ENCODE results near the gene CXADR. TPM values are rescaled to one million over a fixed set of nuclear protein-coding genes. Genes with fewer than 3 reads are reported as not detected.

Gene CXADR
- total and polyA plus RNA-seq, 9 of the 15 experiments (the other 6 are each of a cell fraction or from before 2014, with no cell fraction given), result 0.01 to 0.41 (median 0.14) TPM

DNA sequence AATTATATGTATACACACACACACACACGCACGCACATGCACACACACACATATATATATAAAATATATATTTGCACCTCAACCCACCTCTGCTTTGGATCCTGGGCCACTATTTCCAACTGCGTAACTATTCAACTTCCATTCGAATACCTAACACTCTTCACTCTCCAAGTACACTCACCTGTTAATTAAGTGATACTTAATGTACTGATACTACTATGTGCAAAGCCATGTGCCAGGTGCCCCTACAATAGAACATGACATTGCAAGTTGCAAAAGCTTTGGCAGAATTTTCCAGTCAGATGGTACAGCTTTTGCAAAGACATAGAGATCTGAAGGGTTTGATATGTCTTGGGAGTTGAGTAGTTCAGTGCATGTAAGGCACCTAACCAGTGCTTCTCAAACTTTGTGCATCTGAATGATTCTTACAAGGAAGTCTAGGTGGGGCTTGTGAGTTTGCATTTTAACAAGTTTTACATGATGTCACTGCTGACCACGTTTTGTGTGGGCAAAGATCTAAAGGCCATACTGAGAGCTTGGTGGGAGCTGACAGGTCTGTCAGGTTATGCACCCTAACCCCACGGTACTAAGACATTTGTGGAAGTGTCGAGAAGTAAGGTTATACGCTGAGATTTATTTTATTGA, 7.2 kb downstream of the CXADR start:
- H3K27ac ChIP-seq (ENCODE audit: extremely low read depth, low read depth, low read length), result no peak overlapping the region
- H3K4me2 ChIP-seq (ENCODE audit: insufficient read depth, low read length), result no peak overlapping the region
- no peak for DNase-seq (ENCODE audit: extremely low read depth in 1 of 4, low spot score in 3 of 4)
- no peak for FAIRE-seq
- WGBS (ENCODE audit: insufficient coverage, low coverage, missing lambda C conversion rate), result 0% methylated on average over 8 of the region's 8 CpGs
- H3K9ac ChIP-seq (ENCODE audit: insufficient read depth in 1 of 2, low read depth in 2 of 2, low read length in 2 of 2), result no peak overlapping the region
- in situ Hi-C loops (cut with MboI) (no loop called here), intact Hi-C loops (cut with micrococcal nuclease) (no loop called here)
- H3K4me3 ChIP-seq, result no peak overlapping the region
- ChIA-PET CTCF (ENCODE audit: low intra/inter-chr PET ratio) (no interaction called here), POLR2A (no interaction called here)
- H3K79me2 ChIP-seq (ENCODE audit: control insufficient read depth, insufficient read depth, low read length), result no peaks in the 10 kb centered on the region
- no TSS peak for BruUV-seq (replicated peaks)
- no peaks in the 10 kb centered on the region for H3K9me1 ChIP-seq (ENCODE audit: control insufficient read depth, insufficient read depth, low read length)
- H2AFZ ChIP-seq (ENCODE audit: low read depth, low read length), result no peak overlapping the region
- no peaks in the 10 kb centered on the region; the same call in 1 of the 2 replicates for H4K20me1 ChIP-seq (replicated peaks; ENCODE audit: control insufficient read depth, insufficient read depth, low read length)
- no peaks in the 10 kb centered on the region for H3K4me1 ChIP-seq (replicated peaks in 1 of 2; ENCODE audit: control insufficient read depth in 2 of 2, insufficient read depth in 2 of 2, low read length in 2 of 2)
- H3K9me3 ChIP-seq (replicated peaks; ENCODE audit: control insufficient read depth, insufficient read depth, low read depth, low read length), result no peaks in the 10 kb centered on the region
- no peaks in the 10 kb centered on the region; a peak in 2 of 5 replicates for H3K27me3 ChIP-seq (ENCODE audit: control insufficient read depth in 2 of 2, insufficient read depth in 2 of 2, low read length in 2 of 2)
- no peaks in the 10 kb centered on the region for H3K36me3 ChIP-seq (ENCODE audit: control insufficient read depth, insufficient read depth, low read length)
- no peak for ATAC-seq
- TF ChIP-seq TAF9B (IDR thresholded peaks at IDR 0.05; ENCODE audit: partially characterized antibody) (no peak), HNRNPL (IDR thresholded peaks at IDR 0.05; ENCODE audit: low read depth, low read length) (no peak), EP400 (IDR thresholded peaks at IDR 0.05) (no peak), ZNF324 (CRISPR knock-in tag; IDR thresholded peaks at IDR 0.05) (no peak), DDX20 (tag; IDR thresholded peaks at IDR 0.05; ENCODE audit: low read depth) (no peak), ZNF282 (CRISPR knock-in tag; IDR thresholded peaks at IDR 0.05) (no peak), FIP1L1 (IDR thresholded peaks at IDR 0.05; ENCODE audit: low read depth, low read length, poor library complexity, severe bottlenecking) (no peak), KAT8 (IDR thresholded peaks at IDR 0.05; ENCODE audit: low read depth) (no peak), POLR2B (IDR thresholded peaks at IDR 0.05; ENCODE audit: low read depth, partially characterized antibody) (no peak)
- TF ChIP-seq, protein P1, sequence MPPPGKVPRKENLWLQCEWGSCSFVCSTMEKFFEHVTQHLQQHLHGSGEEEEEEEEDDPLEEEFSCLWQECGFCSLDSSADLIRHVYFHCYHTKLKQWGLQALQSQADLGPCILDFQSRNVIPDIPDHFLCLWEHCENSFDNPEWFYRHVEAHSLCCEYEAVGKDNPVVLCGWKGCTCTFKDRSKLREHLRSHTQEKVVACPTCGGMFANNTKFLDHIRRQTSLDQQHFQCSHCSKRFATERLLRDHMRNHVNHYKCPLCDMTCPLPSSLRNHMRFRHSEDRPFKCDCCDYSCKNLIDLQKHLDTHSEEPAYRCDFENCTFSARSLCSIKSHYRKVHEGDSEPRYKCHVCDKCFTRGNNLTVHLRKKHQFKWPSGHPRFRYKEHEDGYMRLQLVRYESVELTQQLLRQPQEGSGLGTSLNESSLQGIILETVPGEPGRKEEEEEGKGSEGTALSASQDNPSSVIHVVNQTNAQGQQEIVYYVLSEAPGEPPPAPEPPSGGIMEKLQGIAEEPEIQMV (tag; conservative IDR thresholded peaks at IDR 0.05; ENCODE audit: low read depth), result no peak
- TF ChIP-seq, protein P2, sequence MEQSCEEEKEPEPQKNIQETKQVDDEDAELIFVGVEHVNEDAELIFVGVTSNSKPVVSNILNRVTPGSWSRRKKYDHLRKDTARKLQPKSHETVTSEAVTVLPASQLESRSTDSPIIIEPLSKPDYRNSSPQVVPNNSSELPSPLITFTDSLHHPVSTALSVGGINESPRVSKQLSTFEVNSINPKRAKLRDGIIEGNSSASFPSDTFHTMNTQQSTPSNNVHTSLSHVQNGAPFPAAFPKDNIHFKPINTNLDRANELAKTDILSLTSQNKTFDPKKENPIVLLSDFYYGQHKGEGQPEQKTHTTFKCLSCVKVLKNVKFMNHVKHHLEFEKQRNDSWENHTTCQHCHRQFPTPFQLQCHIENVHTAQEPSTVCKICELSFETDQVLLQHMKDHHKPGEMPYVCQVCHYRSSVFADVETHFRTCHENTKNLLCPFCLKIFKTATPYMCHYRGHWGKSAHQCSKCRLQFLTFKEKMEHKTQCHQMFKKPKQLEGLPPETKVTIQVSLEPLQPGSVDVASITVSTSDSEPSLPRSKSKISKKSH (CRISPR knock-in tag; IDR thresholded peaks at IDR 0.05), result no peak
- TF ChIP-seq, protein P3, sequence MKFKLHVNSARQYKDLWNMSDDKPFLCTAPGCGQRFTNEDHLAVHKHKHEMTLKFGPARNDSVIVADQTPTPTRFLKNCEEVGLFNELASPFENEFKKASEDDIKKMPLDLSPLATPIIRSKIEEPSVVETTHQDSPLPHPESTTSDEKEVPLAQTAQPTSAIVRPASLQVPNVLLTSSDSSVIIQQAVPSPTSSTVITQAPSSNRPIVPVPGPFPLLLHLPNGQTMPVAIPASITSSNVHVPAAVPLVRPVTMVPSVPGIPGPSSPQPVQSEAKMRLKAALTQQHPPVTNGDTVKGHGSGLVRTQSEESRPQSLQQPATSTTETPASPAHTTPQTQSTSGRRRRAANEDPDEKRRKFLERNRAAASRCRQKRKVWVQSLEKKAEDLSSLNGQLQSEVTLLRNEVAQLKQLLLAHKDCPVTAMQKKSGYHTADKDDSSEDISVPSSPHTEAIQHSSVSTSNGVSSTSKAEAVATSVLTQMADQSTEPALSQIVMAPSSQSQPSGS (CRISPR knock-in tag; IDR thresholded peaks at IDR 0.05), result no peak

Measured in K562 (cell line).